NCI-H510A (cell line): Measurements from ENCODE around the gene C3orf20.
"Not testable (repeated sequence)": the region's sequence is repeated elsewhere in the genome, so short reads cannot be mapped to it uniquely, and the experiment has no call there.

Source experiments
- DNase-seq: peaks from one replicate; lab custom pipeline; 2025; lab: John Stamatoyannopoulos, UW

Gene C3orf20

GRCh38 chr3:14650193-14650592, 24.7 kb upstream of the C3orf20 start:
- no peak for DNase-seq

GRCh38 chr3:14651440-14652251, 23.3 kb upstream of the C3orf20 start, which contains the start of gene CCDC174:
Gene CCDC174 (plus strand): TSS chr3:14651762. CDS start chr3:14651837, 75 bp downstream.
- peak; percentile 91 for DNase-seq

GRCh38 chr3:14652360-14652907, 22.5 kb upstream of the C3orf20 start:
- not testable (repeated sequence) for DNase-seq

GRCh38 chr3:14657579-14657978, 17.4 kb upstream of the C3orf20 start:
- DNase-seq, result no peak

- DNase-seq, result no peak
These were observed 16.0 kb upstream of the C3orf20 start for GRCh38 chr3:14658978-14659377.

GRCh38 chr3:14660942-14661341, 14.0 kb upstream of the C3orf20 start:
- DNase-seq, result no peak

GRCh38 chr3:14663396-14664135, 11.4 kb upstream of the C3orf20 start:
- DNase-seq, result no peak

- DNase-seq, result no peak
These were observed 10.8 kb upstream of the C3orf20 start for GRCh38 chr3:14664170-14664569.

- no peak for DNase-seq
These were observed 2.4 kb upstream of the C3orf20 start for GRCh38 chr3:14672588-14672987.

GRCh38 chr3:14676881-14677280, 1.9 kb downstream of the C3orf20 start:
- no peak for DNase-seq

GRCh38 chr3:14678015-14678503, 3.1 kb downstream of the C3orf20 start:
- DNase-seq, result no peak

GRCh38 chr3:14680115-14680514, 5.2 kb downstream of the C3orf20 start:
- no peak for DNase-seq

- DNase-seq, result no peak
These were observed 5.8 kb downstream of the C3orf20 start for GRCh38 chr3:14680716-14681115.

- DNase-seq, result no peak
These were observed 9.5 kb downstream of the C3orf20 start for GRCh38 chr3:14684447-14684846.

GRCh38 chr3:14685179-14685578, 10.2 kb downstream of the C3orf20 start:
- DNase-seq, result no peak

- no peak for DNase-seq
These were observed 12.4 kb downstream of the C3orf20 start for GRCh38 chr3:14687360-14687759.

- no peak for DNase-seq
These were observed 13.6 kb downstream of the C3orf20 start for GRCh38 chr3:14688525-14688924.

- DNase-seq, result no peak
These were observed 14.5 kb downstream of the C3orf20 start for GRCh38 chr3:14689247-14689980.

- DNase-seq, result no peak
These were observed 16.3 kb downstream of the C3orf20 start for GRCh38 chr3:14691239-14691638.

GRCh38 chr3:14691719-14692118, 16.8 kb downstream of the C3orf20 start:
- DNase-seq, result no peak

GRCh38 chr3:14698601-14699244, 23.8 kb downstream of the C3orf20 start:
- no peak for DNase-seq

GRCh38 chr3:14699643-14700042, 24.7 kb downstream of the C3orf20 start:
- DNase-seq, result no peak
